HG02571 (cell line): ENCODE measurements around the gene TMIE.

Source experiments
- ATAC-seq: cut with Tn5 transposase; IDR thresholded peaks from one replicate; pipeline ENCODE4 v1.9.1; 2021; ENCODE audit warnings: mild to moderate bottlenecking, moderate library complexity; ENCODE audit not compliant: unreplicated experiment

Gene TMIE

DNA sequence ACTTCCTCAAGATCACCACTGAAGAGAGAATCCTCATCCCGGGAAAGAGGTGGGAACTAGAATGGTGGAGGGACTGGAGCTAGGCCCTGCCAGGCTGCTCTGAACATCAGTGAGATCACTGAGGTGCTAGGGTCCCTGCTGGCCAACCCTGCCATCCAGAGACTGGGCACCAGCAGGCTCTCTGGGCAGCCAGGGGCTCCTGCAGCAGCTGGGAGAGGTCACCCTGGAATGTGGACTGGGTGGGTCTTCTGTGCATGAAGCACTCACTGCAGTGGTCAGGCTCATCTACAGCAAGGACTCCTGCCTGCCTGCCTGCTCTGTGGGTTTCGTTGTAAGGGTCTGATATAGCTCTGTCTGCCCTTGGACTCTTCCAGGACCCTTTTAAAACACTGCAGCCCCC lies 32.6 kb upstream of the TMIE start:
- no peak for ATAC-seq

DNA sequence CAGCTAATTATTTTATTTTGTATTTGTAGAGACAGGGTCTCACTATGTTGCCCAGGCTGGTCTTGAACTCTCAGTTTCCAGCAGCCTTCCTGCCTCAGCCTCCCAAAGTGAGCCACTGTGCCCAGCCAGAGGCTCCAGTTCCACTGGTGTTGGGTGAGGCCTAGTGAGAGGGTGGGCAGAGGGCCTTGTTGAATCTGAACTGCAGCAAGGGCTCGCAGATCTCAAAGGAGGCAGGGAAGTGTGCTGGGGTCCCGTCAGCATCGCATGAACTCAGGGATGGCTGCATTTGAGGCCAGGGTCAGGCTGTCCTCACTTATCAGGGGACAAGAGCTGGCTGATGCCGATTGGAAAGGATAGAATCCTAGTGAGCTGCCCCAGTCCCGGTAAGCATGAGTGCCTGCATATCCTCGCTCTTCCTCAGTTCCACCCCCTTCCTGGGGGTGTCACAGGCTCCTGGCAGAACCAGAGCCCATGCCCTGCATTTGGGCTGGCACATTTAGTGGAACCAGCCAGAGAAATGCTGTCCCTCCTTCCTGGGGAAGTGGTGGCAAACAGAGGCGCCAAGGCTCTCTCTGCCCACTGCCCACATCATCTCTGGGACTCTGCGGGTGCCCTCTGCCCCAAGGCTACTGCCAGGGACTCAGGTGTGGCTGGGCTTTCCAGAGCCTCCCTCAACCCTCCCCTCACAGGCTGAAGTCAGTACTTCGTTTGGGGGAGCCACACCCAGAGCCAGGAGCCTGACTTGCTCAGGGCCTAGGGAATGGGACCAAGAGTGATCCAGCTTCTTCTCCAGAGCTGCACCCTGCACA lies 31.8 kb upstream of the TMIE start:
- ATAC-seq, result no peak

GRCh38 chr3:46670000-46670890 lies 30.9 kb upstream of the TMIE start:
- no peak for ATAC-seq

GRCh38 chr3:46670891-46671427 lies 30.2 kb upstream of the TMIE start:
- no peak for ATAC-seq

DNA sequence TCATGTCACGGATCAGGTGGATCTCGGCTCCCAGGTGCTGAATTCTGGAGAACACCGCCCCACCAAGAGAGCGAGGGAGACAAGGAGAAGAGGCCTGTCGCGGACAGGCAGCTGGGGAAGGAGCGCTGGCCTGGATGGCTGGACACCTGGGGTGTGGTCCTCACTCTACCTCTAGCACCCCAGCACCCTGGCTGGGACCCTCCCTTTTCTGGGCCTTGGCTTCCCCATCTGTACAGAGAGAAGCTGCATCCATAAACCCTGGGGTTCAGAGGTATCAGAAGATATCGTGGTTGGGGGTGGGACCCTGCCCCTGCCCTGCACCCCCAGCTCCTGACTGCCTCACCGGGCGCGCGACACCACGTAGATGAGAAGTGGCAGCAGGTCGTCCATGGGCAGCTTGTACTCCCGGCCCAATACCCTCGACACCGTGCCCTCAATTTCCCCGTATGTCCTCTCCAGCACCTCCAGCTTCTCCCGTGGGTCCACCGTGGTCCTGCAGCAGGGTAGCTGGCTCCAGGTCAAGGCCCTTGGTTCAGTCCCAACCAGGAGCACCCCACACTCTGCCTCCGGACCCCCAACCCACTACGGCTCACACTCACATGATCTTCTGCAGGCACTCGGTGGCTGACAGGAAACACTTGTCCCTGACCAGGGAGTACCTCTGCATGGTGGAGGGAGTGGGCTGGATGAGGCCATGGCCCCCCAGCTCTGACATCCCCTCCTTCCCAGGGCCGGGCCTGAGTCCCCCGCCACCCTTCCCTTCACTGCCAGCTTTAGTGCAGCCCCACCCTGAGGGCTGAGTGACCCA lies 29.4 kb upstream of the TMIE start:
- no peak for ATAC-seq

- ATAC-seq, result no peak
Measured at GRCh38 chr3:46672349-46672695, 28.9 kb upstream of the TMIE start.

DNA sequence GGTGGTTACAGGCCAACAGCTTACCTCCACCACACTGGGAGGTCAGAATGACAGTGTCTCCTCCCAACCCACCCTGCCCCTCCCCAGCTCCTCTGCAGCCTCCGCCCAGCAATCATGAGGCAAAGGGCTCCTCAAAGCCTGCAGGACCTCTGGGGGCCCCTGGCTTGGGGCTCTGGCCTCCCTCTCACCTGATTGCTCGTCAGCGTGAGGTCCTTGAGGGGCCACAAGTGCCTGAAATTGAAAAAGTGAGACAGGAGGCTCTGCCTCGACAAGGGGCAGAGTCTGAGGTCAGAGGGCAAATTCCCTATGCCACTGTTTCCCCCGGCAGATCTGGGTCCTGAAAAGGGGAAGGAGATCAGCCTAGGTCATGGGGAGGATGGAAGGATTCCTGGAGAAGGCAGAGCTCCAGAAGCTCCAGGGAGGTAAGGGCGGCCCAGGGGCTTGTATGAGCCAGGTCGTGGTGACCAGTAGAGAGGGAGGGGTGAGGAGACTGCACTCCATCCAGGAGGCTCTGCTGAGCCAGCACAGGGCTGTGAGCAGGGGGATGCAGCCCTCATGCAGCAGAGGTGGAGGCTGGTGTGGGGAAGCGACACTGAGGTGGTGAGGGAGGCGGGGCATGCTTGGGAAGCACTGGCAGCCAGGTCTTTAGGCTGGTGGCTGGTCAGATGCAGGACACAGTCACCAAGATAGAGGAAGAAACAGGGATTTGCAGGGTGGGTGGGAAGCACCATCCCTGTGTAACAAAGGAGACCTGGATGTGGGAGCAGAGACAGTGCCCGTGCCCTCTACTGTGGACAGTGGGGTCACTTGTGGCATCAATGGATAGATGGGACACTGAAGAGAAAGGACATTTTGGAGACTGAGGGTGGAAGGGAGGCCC lies 27.8 kb upstream of the TMIE start:
- no peak for ATAC-seq

GRCh38 chr3:46674031-46674845 lies 27.0 kb upstream of the TMIE start:
- no peak for ATAC-seq

- no peak for ATAC-seq
Measured at GRCh38 chr3:46675426-46675825, 25.8 kb upstream of the TMIE start.

DNA sequence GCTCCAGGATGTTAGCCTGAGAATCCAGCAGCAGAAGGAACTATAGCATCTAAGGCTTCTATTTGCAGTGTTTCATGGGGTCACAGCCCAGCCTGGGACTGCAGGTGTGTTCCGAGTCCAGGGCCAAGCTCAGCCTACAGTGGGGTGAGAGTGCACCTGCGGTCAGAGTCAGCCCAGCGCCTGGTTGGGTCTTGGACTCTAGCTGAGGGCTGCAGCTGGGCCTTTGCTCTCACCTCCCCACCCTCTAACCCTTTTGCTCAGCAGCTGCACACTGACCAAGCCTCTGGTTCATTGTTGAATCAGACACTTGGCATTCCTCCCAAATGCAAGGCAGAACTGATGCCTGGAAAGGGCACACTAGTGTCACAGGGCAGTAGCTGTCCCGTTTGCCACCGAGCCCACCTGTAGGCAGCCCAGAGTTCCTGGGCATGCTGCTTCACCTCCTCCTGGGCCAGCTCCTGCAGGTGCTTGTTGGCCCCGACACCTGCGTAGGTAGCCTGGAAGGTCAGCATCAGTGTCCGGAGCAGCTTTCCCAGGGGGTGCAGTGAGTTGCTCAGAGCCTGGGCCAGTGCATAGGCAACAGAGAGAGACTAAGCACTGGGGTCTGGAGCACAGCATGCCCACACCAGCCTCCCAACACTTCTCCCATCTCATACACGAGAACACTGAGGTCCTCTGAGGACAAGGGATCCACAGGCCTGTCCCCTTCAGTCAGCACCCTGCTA lies 25.2 kb upstream of the TMIE start:
- no peak for ATAC-seq

- ATAC-seq, result no peak
Measured at GRCh38 chr3:46676601-46677410, 24.4 kb upstream of the TMIE start.

- no peak for ATAC-seq
Measured at GRCh38 chr3:46677411-46677726, 23.8 kb upstream of the TMIE start.

- no peak for ATAC-seq
Measured at GRCh38 chr3:46678280-46678679, 22.9 kb upstream of the TMIE start.

GRCh38 chr3:46679681-46680080 lies 21.5 kb upstream of the TMIE start:
- no peak for ATAC-seq

GRCh38 chr3:46680298-46680826 lies 20.8 kb upstream of the TMIE start:
- ATAC-seq, result no peak

- ATAC-seq, result no peak
Measured at GRCh38 chr3:46681387-46681786, 19.8 kb upstream of the TMIE start.

DNA sequence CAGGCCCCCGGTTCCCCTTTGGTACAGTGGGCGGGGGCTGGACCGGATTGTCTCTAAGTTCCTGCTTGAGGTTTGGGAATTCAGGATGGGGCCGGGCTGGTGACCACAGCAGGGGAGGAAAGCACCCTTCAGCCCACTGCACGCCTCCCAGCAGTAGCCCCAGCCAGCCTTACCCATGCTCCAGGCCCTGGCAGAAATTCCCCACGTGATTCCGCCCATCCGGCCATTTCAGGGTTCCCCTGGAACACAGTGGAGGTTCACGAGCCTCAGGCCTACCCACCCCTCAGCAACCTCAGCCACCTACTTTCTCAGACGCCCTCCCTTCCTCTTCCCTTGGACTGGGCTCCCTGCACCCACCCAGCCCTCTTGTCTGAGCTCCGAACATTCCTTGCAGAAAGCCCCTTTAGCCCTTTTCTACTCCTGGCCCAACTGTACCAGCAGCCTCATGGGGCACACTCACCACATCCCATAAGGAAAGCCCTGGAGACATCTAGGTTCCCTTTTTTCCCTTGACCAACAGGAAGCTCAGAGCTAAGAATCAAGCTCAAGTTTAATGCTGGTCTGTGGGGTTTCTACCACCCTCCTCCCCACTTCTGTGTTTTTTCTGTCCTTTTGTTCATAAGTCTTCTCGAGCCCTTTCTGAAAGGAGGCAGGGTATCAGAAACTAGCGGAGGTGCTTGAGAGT lies 19.2 kb upstream of the TMIE start:
- no peak for ATAC-seq
